ENCODE results near the gene SYNGR1. TPM values are rescaled to one million over a fixed set of nuclear protein-coding genes. Genes with fewer than 3 reads are reported as not detected.

The SYNGR1 gene
- total RNA-seq, 1 donor from 2014 or later = 11.0 TPM

- Histone ChIP-seq H3K4me2 (no peak overlapping the region), H3K27ac (peak overlapping the region; percentile 14), H3K27me3 (no peaks in the 10 kb centered on the region), H3F3A (ENCODE audit: low read depth) (peaks cover 92% of the 10 kb centered on the region), H3K9me3 (ENCODE audit: low read depth) (no peaks in the 10 kb centered on the region), H3K4me3 (no peak overlapping the region), H2AFZ (replicated peaks) (no peak overlapping the region), H3K4me1 (peaks cover 32% of the 10 kb centered on the region), H3K79me2 (ENCODE audit: low read depth) (peaks cover 52% of the 10 kb centered on the region), H3K9ac (no peak overlapping the region), H3K36me3 (peaks cover 11% of the 10 kb centered on the region), H4K20me1 (ENCODE audit: low read depth) (peaks cover 91% of the 10 kb centered on the region)
- DNase-seq (ENCODE audit: low spot score) = no peak
- TF ChIP-seq EZH2phosphoT487 (IDR thresholded peaks at IDR 0.05) (no peak), EZH2 (IDR thresholded peaks at IDR 0.05) (no peak), CTCF (IDR thresholded peaks at IDR 0.05) (no peak)
- Mint-ChIP-seq H3K9me3 (no peaks in the 10 kb centered on the region), H3K27me3 (ENCODE audit: insufficient read depth, low read depth) (peaks cover 10% of the 10 kb centered on the region), H3K4me1 (peaks cover 49% of the 10 kb centered on the region), H3K36me3 (peaks cover 44% of the 10 kb centered on the region), H3K4me3 (peak overlapping the region; percentile 33), H3K27ac (no peak overlapping the region)
Measured at GRCh38 chr22:39313258-39314001, 36.4 kb upstream of the SYNGR1 start.

- Mint-ChIP-seq H3K4me3 (no peak overlapping the region), H3K9me3 (no peaks in the 10 kb centered on the region), H3K36me3 (peaks cover 51% of the 10 kb centered on the region), H3K27ac (no peak overlapping the region), H3K27me3 (ENCODE audit: insufficient read depth, low read depth) (peaks cover 10% of the 10 kb centered on the region), H3K4me1 (peaks cover 49% of the 10 kb centered on the region)
- no peak overlapping the region for H3K4me2 ChIP-seq
- peaks cover 96% of the 10 kb centered on the region for H4K20me1 ChIP-seq (ENCODE audit: low read depth)
- peaks cover 61% of the 10 kb centered on the region for H3K79me2 ChIP-seq (ENCODE audit: low read depth)
- no peak overlapping the region for H3K9ac ChIP-seq
- no peak for DNase-seq (ENCODE audit: low spot score)
- H3K9me3 ChIP-seq (ENCODE audit: low read depth) = no peaks in the 10 kb centered on the region
- H3F3A ChIP-seq (ENCODE audit: low read depth) = peaks cover 94% of the 10 kb centered on the region
- TF ChIP-seq CTCF (IDR thresholded peaks at IDR 0.05) = peak; percentile 13
- no peak for TF ChIP-seq EZH2 (IDR thresholded peaks at IDR 0.05)
- peaks cover 32% of the 10 kb centered on the region for H3K4me1 ChIP-seq
- H2AFZ ChIP-seq (replicated peaks) = no peak overlapping the region
- peaks cover 11% of the 10 kb centered on the region for H3K36me3 ChIP-seq
- H3K4me3 ChIP-seq = no peak overlapping the region
- H3K27me3 ChIP-seq = no peaks in the 10 kb centered on the region
- H3K27ac ChIP-seq = no peak overlapping the region
Measured at GRCh38 chr22:39314251-39314971, 35.4 kb upstream of the SYNGR1 start.

GRCh38 chr22:39315389-39315788 is 34.4 kb upstream of the SYNGR1 start:
- H3K4me3 ChIP-seq = no peak overlapping the region
- H3K36me3 Mint-ChIP-seq = peaks cover 49% of the 10 kb centered on the region
- peaks cover 11% of the 10 kb centered on the region for H3K36me3 ChIP-seq
- peaks cover 41% of the 10 kb centered on the region for H3K4me1 Mint-ChIP-seq
- no peak overlapping the region for H3K4me3 Mint-ChIP-seq
- peak overlapping the region; percentile 44 for H3K27ac ChIP-seq
- H3K4me2 ChIP-seq = peak overlapping the region; percentile 96
- H4K20me1 ChIP-seq (ENCODE audit: low read depth) = peaks cover 86% of the 10 kb centered on the region
- no peak for DNase-seq (ENCODE audit: low spot score)
- H3K79me2 ChIP-seq (ENCODE audit: low read depth) = peaks cover 62% of the 10 kb centered on the region
- H3K9ac ChIP-seq = no peak overlapping the region
- no peaks in the 10 kb centered on the region for H3K9me3 ChIP-seq (ENCODE audit: low read depth)
- H3K27me3 ChIP-seq = no peaks in the 10 kb centered on the region
- H3F3A ChIP-seq (ENCODE audit: low read depth) = peaks cover 98% of the 10 kb centered on the region
- peaks cover 12% of the 10 kb centered on the region for H3K27me3 Mint-ChIP-seq (ENCODE audit: insufficient read depth, low read depth)
- no peaks in the 10 kb centered on the region for H3K9me3 Mint-ChIP-seq
- TF ChIP-seq EZH2phosphoT487 (IDR thresholded peaks at IDR 0.05) (no peak), EZH2 (IDR thresholded peaks at IDR 0.05) (no peak), CTCF (IDR thresholded peaks at IDR 0.05) (no peak)
- H3K4me1 ChIP-seq = peaks cover 32% of the 10 kb centered on the region
- no peak overlapping the region for H2AFZ ChIP-seq (replicated peaks)
- H3K27ac Mint-ChIP-seq = no peak overlapping the region
